Endometrial microvascular endothelial cells (primary cell): Measurements from ENCODE around the gene ZNF611. TPM values are rescaled to one million over a fixed set of nuclear protein-coding genes. Genes with fewer than 3 reads are reported as not detected.
"Not testable (repeated sequence)": the region's sequence is repeated elsewhere in the genome, so short reads cannot be mapped to it uniquely, and the experiment has no call there.

ENCODE experiments used
- in situ Hi-C: cut with HindIII; loops from 2 replicates; pipeline ENCODE4 v1.10.0; 2017; ENCODE audit warnings: low sequenced_read_pairs, low pct_unique_long_range_greater_than_20kb; ENCODE audit errors: inconsistent ontology term
- total RNA-seq: library from RNA; depleted of rRNA; stranded (reverse); fragments of >200 nt; gene quantifications from one replicate; pipeline ENCODE4 v1.2.3, GENCODE V29; 2015; ENCODE audit errors: inconsistent ontology term

The ZNF611 gene
- total RNA-seq, result 6.7 TPM

- in situ Hi-C loops, result no loop called here
These were observed at the start of gene ZNF611 for GRCh38 chr19:52734893-52735661. TSS of gene ZNF611 (minus strand) at chr19:52735044. CDS start at chr19:52715894, 19,150 bp downstream.

GRCh38 chr19:52782864-52783263, 48.0 kb upstream of the ZNF611 start:
- in situ Hi-C loops, result not testable (repeated sequence)

GRCh38 chr19:52778811-52779210, 44.0 kb upstream of the ZNF611 start:
- in situ Hi-C loops, result no loop called here

DNA sequence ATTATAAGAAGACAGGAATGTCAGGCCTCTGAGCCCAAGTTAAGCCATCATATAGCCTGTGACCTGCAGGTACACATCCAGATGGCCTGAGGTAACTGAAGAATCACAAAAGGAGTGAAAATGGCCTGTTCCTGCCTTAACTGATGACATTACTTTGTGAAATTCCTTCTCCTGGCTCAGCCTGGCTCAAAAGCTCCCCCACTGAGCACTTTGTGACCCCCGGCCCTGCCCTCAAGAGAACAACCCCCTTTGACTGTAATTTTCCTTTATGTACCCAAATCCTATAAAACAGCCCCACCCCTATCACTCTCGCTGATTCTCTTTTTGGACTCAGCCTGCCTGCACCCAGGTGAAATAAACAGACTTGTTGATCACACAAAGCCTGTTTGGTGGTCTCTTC, 21.6 kb upstream of the ZNF611 start:
- in situ Hi-C loops, result not testable (repeated sequence)

GRCh38 chr19:52749780-52750179, 14.9 kb upstream of the ZNF611 start:
- in situ Hi-C loops, result no loop called here

DNA sequence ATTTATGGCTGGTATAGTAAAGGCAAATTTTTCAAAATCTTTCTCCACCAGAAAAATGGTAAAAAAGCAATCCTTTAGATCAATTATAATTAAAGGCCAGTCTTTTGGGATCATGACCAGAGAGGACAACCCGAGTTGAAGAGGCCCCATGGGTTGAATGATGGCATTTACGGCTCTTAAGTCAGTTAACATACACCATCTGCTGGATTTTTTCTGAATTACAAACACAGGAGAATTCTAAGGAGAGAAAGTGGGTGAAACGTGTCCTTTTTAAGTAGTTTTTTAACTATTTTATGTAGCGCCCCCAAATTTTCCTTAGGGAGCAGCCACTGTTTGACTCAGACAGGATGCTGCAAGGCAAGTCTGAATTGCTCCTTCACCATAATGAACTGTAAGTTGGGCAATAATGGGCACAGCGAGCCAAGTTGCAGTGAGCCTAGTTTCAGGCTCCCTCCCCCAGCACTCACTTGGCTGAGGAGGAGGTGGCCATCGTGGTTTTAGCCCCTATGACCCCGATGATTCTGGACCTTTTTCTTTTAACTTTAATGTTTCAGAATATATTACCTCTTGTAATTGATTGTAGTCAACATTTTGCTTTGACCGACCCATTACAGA, 13.6 kb upstream of the ZNF611 start:
- in situ Hi-C loops, result no loop called here

DNA sequence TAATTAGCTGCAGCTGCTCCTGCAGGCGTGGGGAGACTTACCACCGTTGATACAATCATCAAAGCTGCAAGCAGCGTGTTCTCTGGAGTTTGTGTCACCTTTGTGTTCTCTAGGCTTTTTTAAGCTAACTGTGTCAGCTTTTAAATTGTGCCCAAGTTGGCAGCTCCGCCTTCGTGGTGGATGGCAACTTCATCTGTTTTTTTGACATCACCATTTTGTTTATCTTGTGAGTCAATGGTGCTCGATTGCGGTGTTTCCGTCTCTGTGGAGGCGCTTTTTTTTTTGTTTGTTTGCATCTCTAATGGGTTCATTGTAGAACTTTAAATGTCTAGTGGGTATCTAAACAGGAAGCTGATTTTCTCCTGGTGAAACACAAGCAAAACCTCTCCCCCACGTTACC, 11.1 kb upstream of the ZNF611 start:
- in situ Hi-C loops, result not testable (repeated sequence)

- in situ Hi-C loops, result no loop called here
These were observed 8.2 kb upstream of the ZNF611 start for GRCh38 chr19:52743091-52743490.

DNA sequence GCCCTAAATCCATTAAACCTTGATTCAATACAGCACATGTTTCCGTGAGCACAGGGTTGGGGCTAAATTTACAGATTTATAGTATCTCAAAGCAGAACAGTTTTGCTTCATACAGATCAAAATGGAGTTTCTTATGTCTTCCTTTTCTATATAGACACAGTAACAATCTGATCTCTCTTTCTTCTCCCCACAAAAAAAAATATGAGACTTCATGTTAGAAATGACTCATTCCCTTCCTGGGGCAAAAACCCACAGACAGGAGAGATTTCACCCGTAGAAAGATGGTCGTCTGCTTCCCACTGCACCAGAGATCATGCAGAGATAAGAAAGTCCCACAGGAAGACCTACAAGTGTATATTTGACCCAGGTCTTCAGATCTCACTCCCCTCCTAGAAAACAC, 7.7 kb upstream of the ZNF611 start:
- in situ Hi-C loops, result no loop called here

GRCh38 chr19:52741951-52742485, 7.2 kb upstream of the ZNF611 start:
- in situ Hi-C loops, result no loop called here

- in situ Hi-C loops, result not testable (repeated sequence)
These were observed 6.5 kb upstream of the ZNF611 start for GRCh38 chr19:52741371-52741770.

- in situ Hi-C loops, result no loop called here
These were observed 4.7 kb upstream of the ZNF611 start for GRCh38 chr19:52739576-52739975.

- in situ Hi-C loops, result no loop called here
These were observed 890 bp upstream of the ZNF611 start for GRCh38 chr19:52735734-52736133.

- in situ Hi-C loops, result no loop called here
These were observed 432 bp downstream of the ZNF611 start for GRCh38 chr19:52734331-52734892.

DNA sequence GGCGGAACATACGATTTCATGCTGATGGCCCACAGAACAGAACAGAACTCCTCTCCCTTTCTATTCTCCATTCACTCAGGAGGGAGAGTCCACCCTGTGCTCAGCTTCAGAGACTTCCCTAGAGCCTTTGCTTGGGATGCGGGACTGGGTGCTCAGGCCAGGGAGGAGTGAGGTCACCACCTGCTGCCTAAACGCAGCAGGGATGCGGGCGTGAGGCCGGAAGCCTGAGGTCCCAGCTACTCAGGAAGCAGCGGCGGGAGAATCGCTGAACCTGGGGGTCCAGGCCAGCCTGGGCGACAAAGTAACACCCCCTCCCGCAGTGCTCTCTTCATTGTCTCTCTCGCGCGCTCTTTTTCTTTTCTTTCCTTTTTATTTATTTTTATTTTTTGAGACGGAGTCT, 8.8 kb downstream of the ZNF611 start:
- in situ Hi-C loops, result not testable (repeated sequence)

GRCh38 chr19:52725528-52725961, 9.3 kb downstream of the ZNF611 start:
- in situ Hi-C loops, result no loop called here

- in situ Hi-C loops, result no loop called here
These were observed 9.9 kb downstream of the ZNF611 start for GRCh38 chr19:52724701-52725514.

- in situ Hi-C loops, result not testable (repeated sequence)
These were observed 10.8 kb downstream of the ZNF611 start for GRCh38 chr19:52723907-52724598.
